Measurements from ENCODE around the gene ADAMTS17.
A peak's percentile ranks its signal among the peaks of the same experiment; 100 is the strongest.

Gene ADAMTS17

GRCh38 chr15:100001405-100001804 is 340.4 kb downstream of the ADAMTS17 start:
- no peak overlapping the region for H3K4me3 ChIP-seq (ENCODE audit: control insufficient read depth, low read depth, low read length)
- DNase-seq (ENCODE audit: low read depth) = peak; percentile 1
- TF ChIP-seq CTCF (conservative IDR thresholded peaks at IDR 0.05; ENCODE audit: control insufficient read depth, insufficient read depth, low read depth, low read length) = no peak

GRCh38 chr15:99999282-100000070 is 342.3 kb downstream of the ADAMTS17 start:
- no peak overlapping the region for H3K4me3 ChIP-seq (ENCODE audit: control insufficient read depth, low read depth, low read length)
- DNase-seq (ENCODE audit: low read depth) = no peak
- no peak for TF ChIP-seq CTCF (conservative IDR thresholded peaks at IDR 0.05; ENCODE audit: control insufficient read depth, insufficient read depth, low read depth, low read length)

- DNase-seq (ENCODE audit: low read depth) = no peak
- TF ChIP-seq CTCF (conservative IDR thresholded peaks at IDR 0.05; ENCODE audit: control insufficient read depth, insufficient read depth, low read depth, low read length) = no peak
- H3K4me3 ChIP-seq (ENCODE audit: control insufficient read depth, low read depth, low read length) = no peak overlapping the region
These were observed 343.1 kb downstream of the ADAMTS17 start for GRCh38 chr15:99998661-99999101.

GRCh38 chr15:99997112-99997651 is 344.6 kb downstream of the ADAMTS17 start:
- TF ChIP-seq CTCF (conservative IDR thresholded peaks at IDR 0.05; ENCODE audit: control insufficient read depth, insufficient read depth, low read depth, low read length) = no peak
- H3K4me3 ChIP-seq (ENCODE audit: control insufficient read depth, low read depth, low read length) = no peak overlapping the region
- DNase-seq (ENCODE audit: low read depth) = no peak

- no peak overlapping the region for H3K4me3 ChIP-seq (ENCODE audit: control insufficient read depth, low read depth, low read length)
- TF ChIP-seq CTCF (conservative IDR thresholded peaks at IDR 0.05; ENCODE audit: control insufficient read depth, insufficient read depth, low read depth, low read length) = no peak
- no peak for DNase-seq (ENCODE audit: low read depth)
These were observed 345.1 kb downstream of the ADAMTS17 start for GRCh38 chr15:99996660-99997059.

GRCh38 chr15:99995543-99995942 is 346.2 kb downstream of the ADAMTS17 start:
- no peak overlapping the region for H3K4me3 ChIP-seq (ENCODE audit: control insufficient read depth, low read depth, low read length)
- DNase-seq (ENCODE audit: low read depth) = no peak
- TF ChIP-seq CTCF (conservative IDR thresholded peaks at IDR 0.05; ENCODE audit: control insufficient read depth, insufficient read depth, low read depth, low read length) = no peak

Data from fibroblast of mammary gland (primary cell).